Liver (tissue), 9 donors: Measurements from ENCODE around the gene KLC3. TPM values are rescaled to one million over a fixed set of nuclear protein-coding genes. Genes with fewer than 3 reads are reported as not detected.

Experiments
- DNase-seq: peaks from one replicate; pipeline ENCODE4 v3.0.0-alpha.2; 2017; ENCODE audit warnings: low spot score
- H3K27ac ChIP-seq, 2 donors: one replicate each; pipeline ENCODE4 v1.7.0; 2013; ENCODE audit warnings: inconsistent platforms in 2 of 2, low read length in 2 of 2, control low read depth in 1 of 2, low read depth in 1 of 2, mild to moderate bottlenecking in 1 of 2
- H3K27me3 ChIP-seq, 4 donors: one replicate each; pipeline versions ENCODE4 v1.6.1 to v1.7.0; 2013; ENCODE audit warnings: low read length in 3 of 4, inconsistent platforms in 1 of 4, mild to moderate bottlenecking in 1 of 4, moderate library complexity in 1 of 4; ENCODE audit not compliant: control insufficient read depth in 4 of 4, insufficient read depth in 4 of 4
- H3K36me3 ChIP-seq, 4 donors: one replicate each; pipeline versions ENCODE4 v1.6.1 to v1.7.0; 2013; ENCODE audit warnings: low read length in 3 of 4, mild to moderate bottlenecking in 3 of 4, low read depth in 1 of 4, moderate library complexity in 1 of 4; ENCODE audit not compliant: control insufficient read depth in 4 of 4, insufficient read depth in 3 of 4
- H3K4me1 ChIP-seq, 4 donors: one replicate each; pipeline versions ENCODE4 v1.6.1 to v1.7.0; 2013; ENCODE audit warnings: low read length in 3 of 4, mild to moderate bottlenecking in 3 of 4, moderate library complexity in 1 of 4; ENCODE audit not compliant: control insufficient read depth in 4 of 4, insufficient read depth in 4 of 4
- H3K4me3 ChIP-seq, 3 donors: one replicate each; pipeline versions ENCODE4 v1.6.1 to v1.7.0; 2013; ENCODE audit warnings: low read length in 3 of 3, control low read depth in 1 of 3, low read depth in 1 of 3, mild to moderate bottlenecking in 1 of 3
- H3K9ac ChIP-seq, 2 donors: one replicate each; pipeline ENCODE4 v1.7.0; 2013; ENCODE audit warnings: low read length in 2 of 2, mild to moderate bottlenecking in 2 of 2, moderate library complexity in 2 of 2, control low read depth in 1 of 2, low read depth in 1 of 2
- H3K9me3 ChIP-seq, 4 donors: one replicate each; pipeline versions ENCODE4 v1.6.1 to v1.7.0; 2013; ENCODE audit warnings: low read length in 3 of 4; ENCODE audit not compliant: control insufficient read depth in 4 of 4
- ATF3 ChIP-seq: IDR thresholded peaks from 2 replicates; pipeline ENCODE4 v1.6.1; 2016; ENCODE audit warnings: antibody characterized with exemption
- CTCF ChIP-seq: fragments of 150-350 bp; IDR thresholded peaks from 2 replicates; pipeline ENCODE4 v1.5.1; 2017; ENCODE audit warnings: improper control_type of control experiment, low read depth, low read length; ENCODE audit not compliant: missing input control
- EGR1 ChIP-seq, 2 donors: IDR thresholded peaks; 2 replicates each; pipeline ENCODE4 v1.6.1; 2016 to 2018; ENCODE audit warnings: antibody characterized with exemption in 2 of 2, low read depth in 2 of 2
- FOXA1 ChIP-seq: IDR thresholded peaks from 2 replicates; pipeline ENCODE4 v1.6.1; 2016; ENCODE audit warnings: antibody characterized with exemption
- FOXA2 ChIP-seq: IDR thresholded peaks from 2 replicates; pipeline ENCODE4 v1.6.1; 2016; ENCODE audit warnings: antibody characterized with exemption
- GABPA ChIP-seq, 2 donors: IDR thresholded peaks in 1 of 2; conservative IDR thresholded peaks in 1 of 2; 2 replicates each; pipeline ENCODE4 v1.6.1; 2016; ENCODE audit warnings: antibody characterized with exemption in 2 of 2, mild to moderate bottlenecking in 1 of 2, moderate library complexity in 1 of 2
- HNF4A ChIP-seq, 2 donors: conservative IDR thresholded peaks; 2 replicates each; pipeline ENCODE4 v1.6.1; 2016; ENCODE audit warnings: antibody characterized with exemption in 2 of 2, mild to moderate bottlenecking in 2 of 2
- HNF4G ChIP-seq: IDR thresholded peaks from 2 replicates; pipeline ENCODE4 v1.6.1; 2016; ENCODE audit warnings: antibody characterized with exemption
- JUND ChIP-seq, 2 donors: IDR thresholded peaks; 2 replicates each; pipeline ENCODE4 v1.6.1; 2016; ENCODE audit warnings: antibody characterized with exemption in 2 of 2
- MAX ChIP-seq: IDR thresholded peaks from 2 replicates; pipeline ENCODE4 v1.6.1; 2016; ENCODE audit warnings: antibody characterized with exemption
- NR2F2 ChIP-seq: IDR thresholded peaks from 2 replicates; pipeline ENCODE4 v1.6.1; 2016; ENCODE audit warnings: antibody characterized with exemption
- RAD21 ChIP-seq, 2 donors: IDR thresholded peaks; 2 replicates each; pipeline ENCODE4 v1.6.1; 2016; ENCODE audit warnings: antibody characterized with exemption in 2 of 2, mild to moderate bottlenecking in 2 of 2
- REST ChIP-seq: IDR thresholded peaks from 2 replicates; pipeline ENCODE4 v1.6.1; 2016; ENCODE audit warnings: antibody characterized with exemption, mild to moderate bottlenecking
- RXRA ChIP-seq, 2 donors: IDR thresholded peaks; 2 replicates each; pipeline ENCODE4 v1.6.1; 2017 to 2018; ENCODE audit warnings: antibody characterized with exemption in 2 of 2, mild to moderate bottlenecking in 1 of 2
- SP1 ChIP-seq: IDR thresholded peaks from 2 replicates; pipeline ENCODE4 v1.6.1; 2018; ENCODE audit warnings: antibody characterized with exemption, mild to moderate bottlenecking
- TAF1 ChIP-seq: conservative IDR thresholded peaks from 2 replicates; pipeline ENCODE4 v1.6.1; 2016; ENCODE audit warnings: antibody characterized with exemption, mild to moderate bottlenecking
- YY1 ChIP-seq: IDR thresholded peaks from 2 replicates; pipeline ENCODE4 v1.6.1; 2016; ENCODE audit warnings: antibody characterized with exemption, mild to moderate bottlenecking
- ZBTB33 ChIP-seq: IDR thresholded peaks from 2 replicates; pipeline ENCODE4 v1.6.1; 2016; ENCODE audit warnings: antibody characterized with exemption
- WGBS: extraction: QIAGEN DNeasy Blood & Tissue Kit; methylation state at CpG from one replicate; pipeline ENCODE4 v1.1.7; 2013; 5-methylcytosine and 5-hydroxymethylcytosine counted together
- polyA plus RNA-seq, 2 donors: library from polyadenylated mRNA; stranded (reverse) in 1 of 2; unstranded in 1 of 2; fragments of 200-250 nt in 1 of 2; fragments of >200 nt in 1 of 2; fragmentation: Nextera tagmentation in 1 of 2; extraction: Ambion mirVana in 1 of 2; gene quantifications; one replicate each; pipeline versions ENCODE4 v1.2.1 to v1.2.3, GENCODE V29; 2013 to 2015
- total RNA-seq, 2 donors: library from RNA; depleted of rRNA; stranded (reverse); fragments of >200 nt; gene quantifications; one replicate each; pipeline ENCODE4 v1.2.3, GENCODE V29; 2014
- donor health status: healthy.
- donor health status: healthy.
- donor health status: healthy.
- donor health status: healthy.
- donor health status: healthy.

The KLC3 gene
- total and polyA plus RNA-seq, 4 donors, result 0.08 to 1.3 (median 0.08) TPM; not detected in 1

- Histone ChIP-seq H3K27ac (no peak overlapping the region), H3K9me3 (no peaks in the 10 kb centered on the region), H3K36me3 (no peaks in the 10 kb centered on the region), H3K4me3 (peak overlapping the region in 1 of 3 donors; percentile 22), H3K4me1 (peaks cover 2 to 12% (median 10%) of the 10 kb centered on the region in 4 donors), H3K27me3 (peaks cover 0 to 3% (median 0%) of the 10 kb centered on the region in 4 donors), H3K9ac (no peak overlapping the region)
- WGBS, result 6% methylated on average over 30 of the region's 30 CpGs
- no peak for DNase-seq
- TF ChIP-seq RAD21 (IDR thresholded peaks at IDR 0.05), result no peak
- no peak for TF ChIP-seq HNF4A (conservative IDR thresholded peaks at IDR 0.05)
- TF ChIP-seq FOXA1, result no peak
- TF ChIP-seq ATF3, result no peak
- TF ChIP-seq SP1, result no peak
- no peak for TF ChIP-seq REST
- no peak for TF ChIP-seq NR2F2
- TF ChIP-seq ZBTB33, result no peak
- TF ChIP-seq HNF4G, result no peak
- no peak for TF ChIP-seq YY1
- no peak for TF ChIP-seq JUND (IDR thresholded peaks at IDR 0.05)
- TF ChIP-seq TAF1, result no peak
- no peak for TF ChIP-seq EGR1 (IDR thresholded peaks at IDR 0.05; ENCODE audit: low read depth in 2 of 2)
- TF ChIP-seq GABPA (IDR thresholded peaks at IDR 0.05 in 1 of 2, conservative IDR thresholded peaks at IDR 0.05 in 1 of 2), result no peak
- TF ChIP-seq MAX, result no peak
- no peak for TF ChIP-seq RXRA (IDR thresholded peaks at IDR 0.05)
- no peak for TF ChIP-seq CTCF
- no peak for TF ChIP-seq FOXA2
Observed at GRCh38 chr19:45323671-45324081, 16.9 kb upstream of the KLC3 start.
